DOHH2 (cell line): ENCODE measurements around the gene GPRC5D.

ENCODE experiments used
- H3F3A ChIP-seq: fragments of 200-600 bp; sonication (generic), shearing (Covaris generic); 2 replicates; pipeline ENCODE4 v1.6.0; 2016; ENCODE audit warnings: antibody characterized with exemption, mild to moderate bottlenecking; ENCODE audit not compliant: control insufficient read depth, insufficient read depth
- H3K27ac ChIP-seq: fragments of 200-600 bp; sonication (generic); 2 replicates; pipeline ENCODE4 v1.5.1; 2014; ENCODE audit warnings: low read depth, mild to moderate bottlenecking, low read length, moderate library complexity
- H3K27me3 ChIP-seq: fragments of 200-600 bp; sonication (generic); 2 replicates; pipeline ENCODE4 v1.6.1; 2014; ENCODE audit warnings: mild to moderate bottlenecking, low read length, mixed read lengths; ENCODE audit not compliant: control insufficient read depth
- H3K36me3 ChIP-seq: fragments of 200-600 bp; sonication (generic); 2 replicates; pipeline ENCODE4 v1.6.1; 2014; ENCODE audit warnings: mild to moderate bottlenecking, low read length, moderate library complexity, mixed read lengths; ENCODE audit not compliant: control insufficient read depth
- H3K4me1 ChIP-seq: fragments of 200-600 bp; sonication (generic); 2 replicates; pipeline ENCODE4 v1.6.1; 2014; ENCODE audit warnings: mild to moderate bottlenecking, low read length, mixed read lengths; ENCODE audit not compliant: control insufficient read depth
- H3K4me2 ChIP-seq: fragments of 200-600 bp; sonication (generic); 2 replicates; pipeline ENCODE4 v1.6.0; 2014; ENCODE audit warnings: mild to moderate bottlenecking, low read length, moderate library complexity
- H3K4me3 ChIP-seq: fragments of 200-600 bp; sonication (generic); 2 replicates; pipeline ENCODE4 v1.5.1; 2014; ENCODE audit warnings: mild to moderate bottlenecking, low read length, mixed read lengths
- H3K79me2 ChIP-seq: fragments of 200-600 bp; sonication (generic); 2 replicates; pipeline ENCODE4 v1.6.1; 2014; ENCODE audit warnings: mild to moderate bottlenecking, low read length, mixed read lengths; ENCODE audit not compliant: control insufficient read depth
- H3K9me2 ChIP-seq: fragments of 200-600 bp; sonication (generic); replicated peaks from 2 replicates; pipeline ENCODE4 v1.6.1; 2014; ENCODE audit warnings: mild to moderate bottlenecking, low read length, mixed read lengths; ENCODE audit not compliant: control insufficient read depth
- H3K9me3 ChIP-seq: fragments of 200-600 bp; sonication (generic); 2 replicates; pipeline ENCODE4 v1.6.1; 2014; ENCODE audit warnings: antibody characterized with exemption, low read length, mixed read lengths; ENCODE audit not compliant: control insufficient read depth, insufficient read depth
- H4K20me1 ChIP-seq: fragments of 200-600 bp; sonication (generic); 2 replicates; pipeline ENCODE4 v1.6.0; 2014; ENCODE audit warnings: low read depth, mild to moderate bottlenecking, antibody characterized with exemption, low read length, moderate library complexity; ENCODE audit not compliant: control insufficient read depth, insufficient read depth
- CTCF ChIP-seq: fragments of 200-600 bp; sonication (generic); IDR thresholded peaks from one replicate; pipeline ENCODE4 v1.5.1; 2014; ENCODE audit warnings: antibody characterized with exemption, mild to moderate bottlenecking, low read depth, low read length; ENCODE audit not compliant: poor library complexity, severe bottlenecking
- EZH2phosphoT487 ChIP-seq: fragments of 200-600 bp; sonication (generic); IDR thresholded peaks from 2 replicates; pipeline ENCODE4 v1.6.1; 2017; ENCODE audit warnings: borderline replicate concordance, mild to moderate bottlenecking, antibody characterized with exemption, low read length, moderate library complexity, mixed read lengths

Gene GPRC5D

GRCh38 chr12:12985817-12986408 is 33.9 kb upstream of the GPRC5D start:
- peaks cover 4% of the 10 kb centered on the region; the same call in 1 of the 2 replicates for H3K27me3 ChIP-seq
- no peaks in the 10 kb centered on the region for H3K36me3 ChIP-seq
- H3K9me3 ChIP-seq, result no peaks in the 10 kb centered on the region
- H3K9me2 ChIP-seq, result no peaks in the 10 kb centered on the region
- no peak overlapping the region for H3K27ac ChIP-seq
- no peak overlapping the region for H3K4me2 ChIP-seq
- TF ChIP-seq EZH2phosphoT487, result no peak
- peak; percentile 62 for TF ChIP-seq CTCF
- H4K20me1 ChIP-seq, result no peaks in the 10 kb centered on the region
- H3F3A ChIP-seq, result no peaks in the 10 kb centered on the region
- no peaks in the 10 kb centered on the region for H3K79me2 ChIP-seq
- no peak overlapping the region for H3K4me3 ChIP-seq
- no peaks in the 10 kb centered on the region for H3K4me1 ChIP-seq

- H3K9me3 ChIP-seq, result no peaks in the 10 kb centered on the region
- no peaks in the 10 kb centered on the region for H3K79me2 ChIP-seq
- H3K4me2 ChIP-seq, result no peak overlapping the region
- H4K20me1 ChIP-seq, result no peaks in the 10 kb centered on the region
- no peaks in the 10 kb centered on the region for H3K9me2 ChIP-seq
- no peaks in the 10 kb centered on the region for H3K4me1 ChIP-seq
- TF ChIP-seq CTCF (no peak), EZH2phosphoT487 (no peak)
- H3K4me3 ChIP-seq, result no peak overlapping the region
- H3K27ac ChIP-seq, result no peak overlapping the region
- H3K27me3 ChIP-seq, result peaks cover 3% of the 10 kb centered on the region; the same call in 1 of the 2 replicates
- H3K36me3 ChIP-seq, result no peaks in the 10 kb centered on the region
- no peaks in the 10 kb centered on the region for H3F3A ChIP-seq
These were observed 32.2 kb upstream of the GPRC5D start for GRCh38 chr12:12984149-12984548.

- Histone ChIP-seq H3K36me3 (no peaks in the 10 kb centered on the region), H3K79me2 (no peaks in the 10 kb centered on the region), H3F3A (no peaks in the 10 kb centered on the region), H3K27me3 (no peaks in the 10 kb centered on the region; the same call in 1 of the 2 replicates), H3K27ac (no peak overlapping the region), H3K4me2 (no peak overlapping the region), H3K4me3 (no peak overlapping the region), H3K9me2 (no peaks in the 10 kb centered on the region), H4K20me1 (no peaks in the 10 kb centered on the region), H3K9me3 (no peaks in the 10 kb centered on the region), H3K4me1 (no peaks in the 10 kb centered on the region)
- TF ChIP-seq EZH2phosphoT487 (no peak), CTCF (peak; percentile 55)
These were observed 31.6 kb upstream of the GPRC5D start for GRCh38 chr12:12983420-12984035.
